Pancreas (tissue), 10 donors: ENCODE measurements around the gene ZDHHC13. TPM values are rescaled to one million over a fixed set of nuclear protein-coding genes. Genes with fewer than 3 reads are reported as not detected.

ENCODE experiments used
- ATAC-seq, 4 donors: fragments of 200-7000 bp; cut with Tn5 transposase; one replicate each; pipeline versions ENCODE4 v1.8.0 to v1.9.1; 2020; ENCODE audit warnings: mild to moderate bottlenecking in 4 of 4, moderate library complexity in 4 of 4
- DNase-seq, 6 donors: peaks; one replicate each; pipeline ENCODE4 v3.0.0-alpha.2; 2020
- FAIRE-seq: peaks from 2 replicates; lab custom pipeline; 2012; peaks lifted over from hg19 to GRCh38; lab: Jason Lieb, UNC
- H3K27ac ChIP-seq, 4 donors: fragments of 200-600 bp; sonication (generic); 1 replicate in 3 of 4; 2 replicates in 1 of 4; pipeline versions ENCODE4 v1.5.0 to v1.8.0; 2020
- H3K27me3 ChIP-seq, 4 donors: fragments of 200-600 bp; one replicate each; pipeline ENCODE4 v1.8.0; 2021
- H3K36me3 ChIP-seq, 3 donors: fragments of 200-600 bp; sonication (generic) in 1 of 3; one replicate each; pipeline versions ENCODE4 v1.5.0 to v1.8.0; 2020 to 2021
- H3K4me1 ChIP-seq, 3 donors: fragments of 200-600 bp; one replicate each; pipeline ENCODE4 v1.8.0; 2021
- H3K4me3 ChIP-seq, 4 donors: fragments of 200-600 bp; sonication (generic) in 2 of 4; one replicate each; pipeline versions ENCODE4 v1.5.0 to v1.8.0; 2020 to 2021
- H3K9me3 ChIP-seq, 4 donors: fragments of 200-600 bp; one replicate each; pipeline ENCODE4 v1.8.0; 2021
- CTCF ChIP-seq, 4 donors: fragments of 200-600 bp; sonication (generic) in 3 of 4; IDR thresholded peaks; one replicate each; pipeline versions ENCODE4 v1.5.0 to v1.8.0; 2021; ENCODE audit warnings: antibody characterized with exemption in 4 of 4
- WGBS, 2 donors: extraction: QIAGEN DNeasy Blood & Tissue Kit; methylation state at CpG; one replicate each; pipeline ENCODE4 v1.1.7; 2013; 5-methylcytosine and 5-hydroxymethylcytosine counted together
- intact Hi-C, 3 donors: fragments of 100-400 bp; cut with DNase I; formaldehyde crosslinking; loops; one replicate each; pipeline versions ENCODE4 v1.11.1 to v1.14.2; 2022
- polyA plus RNA-seq, 2 donors: library from polyadenylated mRNA; stranded (reverse); fragments of 200-250 nt; gene quantifications; one replicate each; pipeline ENCODE4 v1.2.3, GENCODE V29; 2013
- total RNA-seq, 6 donors: library from RNA; stranded (reverse); fragmentation: NEBNext Ultra II Directional in 4 of 6; extraction: Animal tissue kit (Norgen Biotek cat#: 25700) in 4 of 6; gene quantifications; one replicate each; pipeline versions ENCODE4 v1.2.1 to v1.2.4, GENCODE V29; 2021 to 2023
- donor health status: healthy with polysubstance abuse.
- donor health status: DM: no; HTN: no; CAD: no; lungs with moderate emphysema.
- donor health status: DM: no; HTN: no; CAD: no.
- donor health status: control.
- donor health status: control.
- donor health status: Bipolar disorder and iron deficiency.
- donor health status: DM: yes; HTN: yes; CAD: no.
- donor health status: DM: no; HTN: no; CAD: no.
- donor health status: DM: no; HTN: no; CAD: no.
- donor health status: DM: yes; HTN: yes; CAD: no.

Gene ZDHHC13
- total and polyA plus RNA-seq, 8 donors, result 4.5 to 11.5 (median 7.5) TPM

- H3K4me1 ChIP-seq, result no peaks in the 10 kb centered on the region
- no peaks in the 10 kb centered on the region for H3K9me3 ChIP-seq
- ATAC-seq, result peak; percentile 81 to 90 (median 86)
- H3K4me3 ChIP-seq, result no peak overlapping the region
- FAIRE-seq, result no peak
- peak in 3 of 6 donors; percentile 33 to 43 (median 40) for DNase-seq
- H3K36me3 ChIP-seq, result no peaks in the 10 kb centered on the region
- intact Hi-C loops, result no loop called here
- no peak overlapping the region for H3K27ac ChIP-seq
- no peaks in the 10 kb centered on the region for H3K27me3 ChIP-seq
- WGBS, 2 donors, result 47 to 53% methylated on average over 7 of the region's 7 CpGs
- no peak for TF ChIP-seq CTCF (IDR thresholded peaks at IDR 0.05)
Measured at GRCh38 chr11:19191530-19192169, 74.7 kb downstream of the ZDHHC13 start.

- no peak for ATAC-seq
- Histone ChIP-seq H3K4me3 (no peak overlapping the region), H3K27me3 (no peaks in the 10 kb centered on the region), H3K9me3 (no peaks in the 10 kb centered on the region), H3K27ac (no peak overlapping the region), H3K4me1 (no peaks in the 10 kb centered on the region), H3K36me3 (no peaks in the 10 kb centered on the region)
- TF ChIP-seq CTCF (IDR thresholded peaks at IDR 0.05), result no peak
- 84 to 92% methylated on average over 2 of the region's 2 CpGs for WGBS, 2 donors
- no peak for DNase-seq
- intact Hi-C loops, result no loop called here
- no peak for FAIRE-seq
Measured at GRCh38 chr11:19193916-19194315, 76.9 kb downstream of the ZDHHC13 start.

- Histone ChIP-seq H3K4me3 (no peak overlapping the region), H3K4me1 (no peaks in the 10 kb centered on the region), H3K27me3 (no peaks in the 10 kb centered on the region), H3K27ac (no peak overlapping the region), H3K36me3 (no peaks in the 10 kb centered on the region), H3K9me3 (no peaks in the 10 kb centered on the region)
- intact Hi-C loops, result no loop called here
- FAIRE-seq (no peak), ATAC-seq (no peak), DNase-seq (no peak)
- 79 to 84% methylated on average over 4 of the region's 4 CpGs for WGBS, 2 donors
- no peak for TF ChIP-seq CTCF (IDR thresholded peaks at IDR 0.05)
Measured at GRCh38 chr11:19194620-19195308, 77.8 kb downstream of the ZDHHC13 start.

GRCh38 chr11:19196432-19196831, 79.5 kb downstream of the ZDHHC13 start:
- H3K27ac ChIP-seq, result no peak overlapping the region
- no peaks in the 10 kb centered on the region for H3K9me3 ChIP-seq
- intact Hi-C loops, result no loop called here
- no peaks in the 10 kb centered on the region for H3K36me3 ChIP-seq
- TF ChIP-seq CTCF (IDR thresholded peaks at IDR 0.05), result no peak
- FAIRE-seq (no peak), DNase-seq (no peak), ATAC-seq (no peak)
- no peaks in the 10 kb centered on the region for H3K4me1 ChIP-seq
- H3K27me3 ChIP-seq, result no peaks in the 10 kb centered on the region
- H3K4me3 ChIP-seq, result no peak overlapping the region
- 79% methylated on average over 6 of the region's 6 CpGs for WGBS, 2 donors

- Histone ChIP-seq H3K9me3 (no peaks in the 10 kb centered on the region), H3K36me3 (no peaks in the 10 kb centered on the region), H3K27me3 (no peaks in the 10 kb centered on the region), H3K4me1 (no peaks in the 10 kb centered on the region), H3K4me3 (no peak overlapping the region), H3K27ac (no peak overlapping the region)
- ATAC-seq (no peak), FAIRE-seq (no peak), DNase-seq (no peak)
- WGBS, 2 donors, result 78 to 86% methylated on average over 7 of the region's 7 CpGs
- intact Hi-C loops, result no loop called here
- no peak for TF ChIP-seq CTCF (IDR thresholded peaks at IDR 0.05)
Measured at GRCh38 chr11:19199048-19199447, 82.1 kb downstream of the ZDHHC13 start.
